Measurements from ENCODE around the gene GAS2L3. TPM values are rescaled to one million over a fixed set of nuclear protein-coding genes. Genes with fewer than 3 reads are reported as not detected.

Gene GAS2L3
- total and polyA plus RNA-seq, 2 of the 8 experiments (the other 6 are each of a cell fraction or from before 2014, with no cell fraction given): 2.1 to 19.3 TPM

DNA sequence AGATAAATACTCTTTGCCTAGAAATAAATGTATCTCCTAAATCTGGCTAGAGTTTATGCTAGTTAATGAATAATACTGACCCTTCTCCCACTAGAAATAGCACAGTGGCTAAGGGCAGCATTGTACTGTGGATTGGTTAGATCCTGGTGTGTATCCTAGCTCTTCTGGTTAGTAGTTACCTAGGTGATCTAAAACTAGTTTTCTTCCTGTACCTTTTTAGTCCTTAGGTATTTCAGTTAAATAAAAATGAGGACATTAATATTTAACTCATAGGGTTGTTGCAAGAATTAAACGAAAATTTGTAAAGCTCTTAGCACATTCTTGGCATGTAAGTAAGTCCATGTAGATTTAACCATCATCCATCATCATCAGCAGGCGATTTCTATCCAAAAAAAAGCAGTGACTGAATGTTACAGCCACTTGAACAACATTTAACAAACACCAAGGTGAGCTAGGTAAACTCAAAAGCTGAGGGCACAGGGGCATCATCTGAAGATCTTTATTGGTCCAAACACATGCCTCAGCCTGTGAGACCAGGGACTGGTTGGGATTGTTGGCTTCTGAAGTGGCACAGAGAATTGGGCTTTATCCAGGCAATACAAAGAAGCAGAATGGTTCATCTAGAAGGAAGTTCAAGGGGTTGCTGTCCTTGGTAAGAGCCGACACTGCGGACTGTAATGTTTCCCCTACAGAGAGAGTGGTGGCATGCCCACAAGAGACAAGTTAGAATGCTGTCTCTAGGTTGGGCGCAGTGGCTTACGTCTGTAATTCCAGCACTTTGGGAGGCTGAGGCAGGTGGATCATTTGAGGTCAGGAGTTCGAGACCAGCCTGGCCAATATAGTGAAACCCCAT lies 100.8 kb downstream of the GAS2L3 start (continued):
- no peak for TF ChIP-seq TCF12 (IDR thresholded peaks at IDR 0.05; ENCODE audit: low read depth, low read length)
- no peak for TF ChIP-seq CHD1 (IDR thresholded peaks at IDR 0.05; ENCODE audit: low read depth, low read length)
- no peak for TF ChIP-seq TEAD4 (IDR thresholded peaks at IDR 0.05; ENCODE audit: low read depth, low read length)
- TF ChIP-seq CREB1 (IDR thresholded peaks at IDR 0.05): no peak
- no peak for TF ChIP-seq TAF7 (optimal IDR thresholded peaks at IDR 0.05; ENCODE audit: borderline replicate concordance, low read depth, low read length)
- TF ChIP-seq KDM5A (IDR thresholded peaks at IDR 0.05; ENCODE audit: low read length): no peak

Small RNA genes within 50 kb of the gene (small RNA-seq; reads per million reads assigned to genes)
- gene AC010200.2 (ENCODE audit: insufficient read depth): not detected

Other genes starting within 250 kb of the GAS2L3 start
- gene SLC17A8, start 216.6 kb upstream of the GAS2L3 start, total RNA-seq (2021; fragmentation: NEBNext Ultra II Directional; extraction: Animal tissue kit (Norgen Biotek cat#: 25700)): 0.11 and 0.30 TPM in 2 replicates
- gene SLC17A8, start 216.6 kb upstream of the GAS2L3 start, polyA plus RNA-seq (2011; rRNA removed): 0.05 and 0.14 TPM in 2 replicates
- gene NR1H4, start 99.8 kb upstream of the GAS2L3 start, total RNA-seq (2021; fragmentation: NEBNext Ultra II Directional; extraction: Animal tissue kit (Norgen Biotek cat#: 25700)): not detected in 2 replicates
- gene NR1H4, start 99.8 kb upstream of the GAS2L3 start, polyA plus RNA-seq (2011; rRNA removed): not detected in 2 replicates
- gene ANO4, start 221.1 kb downstream of the GAS2L3 start, total RNA-seq (2021; fragmentation: NEBNext Ultra II Directional; extraction: Animal tissue kit (Norgen Biotek cat#: 25700)): 2.9 and 3.4 TPM in 2 replicates
- gene ANO4, start 221.1 kb downstream of the GAS2L3 start, polyA plus RNA-seq (2011; rRNA removed): 0.67 and 1.1 TPM in 2 replicates